Measurements from ENCODE around the gene SELP.

SELP gene

GRCh38 chr1:169608226-169608625, 21.7 kb downstream of the SELP start:
- TF ChIP-seq EZH2 (optimal IDR thresholded peaks at IDR 0.05; ENCODE audit: low read depth, low read length) (no peak), EZH2phosphoT487 (IDR thresholded peaks at IDR 0.05; ENCODE audit: low read length) (no peak), CTCF (IDR thresholded peaks at IDR 0.05; ENCODE audit: low read length) (no peak)
- Histone ChIP-seq H3K4me1 (ENCODE audit: low read length) (no peaks in the 10 kb centered on the region), H3K4me3 (ENCODE audit: low read length) (no peak overlapping the region), H3F3A (ENCODE audit: insufficient read depth, low read length) (no peaks in the 10 kb centered on the region), H3K9me3 (replicated peaks; ENCODE audit: insufficient read depth, low read length) (no peaks in the 10 kb centered on the region), H3K9ac (ENCODE audit: low read length) (no peak overlapping the region), H3K36me3 (replicated peaks; ENCODE audit: insufficient read depth, low read length) (no peaks in the 10 kb centered on the region), H3K9me2 (replicated peaks; ENCODE audit: insufficient read depth, low read length) (no peaks in the 10 kb centered on the region), H4K20me1 (ENCODE audit: insufficient read depth, low read length) (no peaks in the 10 kb centered on the region), H3K79me2 (ENCODE audit: low read length) (no peaks in the 10 kb centered on the region), H3K4me2 (ENCODE audit: low read depth, low read length) (no peak overlapping the region), H3K27me3 (replicated peaks; ENCODE audit: insufficient read depth, low read length) (no peaks in the 10 kb centered on the region), H2AFZ (ENCODE audit: low read length) (no peak overlapping the region), H3K27ac (ENCODE audit: low read length) (no peak overlapping the region)
- no peak for DNase-seq

DNA sequence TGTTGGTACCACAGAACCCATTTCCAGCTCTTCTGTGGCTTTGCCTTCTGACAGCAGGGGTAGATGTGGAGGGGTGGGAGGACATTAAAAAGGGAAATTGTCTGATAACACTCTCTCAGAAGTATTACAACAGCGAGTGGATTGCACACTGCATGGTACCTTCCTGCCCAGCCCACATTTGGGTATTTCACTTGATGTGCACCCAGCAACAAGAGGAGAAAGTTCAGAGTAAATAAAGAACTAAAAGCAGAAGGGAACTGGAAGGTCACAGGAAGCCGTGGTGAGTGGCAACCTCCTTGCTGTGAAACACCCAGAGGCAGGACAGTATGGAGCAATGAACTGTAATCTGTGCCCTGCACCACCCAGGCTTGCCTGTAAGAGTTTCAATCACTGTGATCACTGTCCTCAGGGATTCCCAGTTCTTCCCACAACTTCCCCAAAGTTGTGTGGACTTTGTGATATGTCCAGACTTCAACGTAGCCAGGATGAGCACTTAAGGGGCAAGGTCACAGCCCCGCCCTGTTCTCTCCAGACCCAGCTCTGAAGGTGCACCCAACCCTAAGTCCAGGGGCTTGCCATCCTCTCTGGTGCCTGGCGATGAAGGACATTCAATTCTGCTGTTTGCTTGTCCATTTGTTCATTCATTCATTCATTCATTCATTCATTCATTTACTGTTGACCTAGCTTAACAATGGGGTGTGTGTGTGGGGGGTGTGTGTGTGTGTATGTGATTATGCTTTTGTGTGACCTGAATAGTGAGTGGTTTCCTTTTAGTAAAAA, 25.0 kb downstream of the SELP start:
- Histone ChIP-seq H2AFZ (ENCODE audit: low read length) (no peak overlapping the region), H3K9ac (ENCODE audit: low read length) (no peak overlapping the region), H3K36me3 (replicated peaks; ENCODE audit: insufficient read depth, low read length) (no peaks in the 10 kb centered on the region), H3K4me3 (ENCODE audit: low read length) (no peak overlapping the region), H3K27ac (ENCODE audit: low read length) (no peak overlapping the region), H3K9me3 (replicated peaks; ENCODE audit: insufficient read depth, low read length) (no peaks in the 10 kb centered on the region), H3K4me1 (ENCODE audit: low read length) (no peaks in the 10 kb centered on the region), H3K79me2 (ENCODE audit: low read length) (no peaks in the 10 kb centered on the region), H3K27me3 (replicated peaks; ENCODE audit: insufficient read depth, low read length) (no peaks in the 10 kb centered on the region), H3K9me2 (replicated peaks; ENCODE audit: insufficient read depth, low read length) (no peaks in the 10 kb centered on the region), H3F3A (ENCODE audit: insufficient read depth, low read length) (no peaks in the 10 kb centered on the region), H3K4me2 (ENCODE audit: low read depth, low read length) (no peak overlapping the region), H4K20me1 (ENCODE audit: insufficient read depth, low read length) (no peaks in the 10 kb centered on the region)
- no peak for TF ChIP-seq EZH2phosphoT487 (IDR thresholded peaks at IDR 0.05; ENCODE audit: low read length)
- TF ChIP-seq EZH2 (optimal IDR thresholded peaks at IDR 0.05; ENCODE audit: low read depth, low read length) = no peak
- no peak for TF ChIP-seq CTCF (IDR thresholded peaks at IDR 0.05; ENCODE audit: low read length)
- no peak for DNase-seq

DNA sequence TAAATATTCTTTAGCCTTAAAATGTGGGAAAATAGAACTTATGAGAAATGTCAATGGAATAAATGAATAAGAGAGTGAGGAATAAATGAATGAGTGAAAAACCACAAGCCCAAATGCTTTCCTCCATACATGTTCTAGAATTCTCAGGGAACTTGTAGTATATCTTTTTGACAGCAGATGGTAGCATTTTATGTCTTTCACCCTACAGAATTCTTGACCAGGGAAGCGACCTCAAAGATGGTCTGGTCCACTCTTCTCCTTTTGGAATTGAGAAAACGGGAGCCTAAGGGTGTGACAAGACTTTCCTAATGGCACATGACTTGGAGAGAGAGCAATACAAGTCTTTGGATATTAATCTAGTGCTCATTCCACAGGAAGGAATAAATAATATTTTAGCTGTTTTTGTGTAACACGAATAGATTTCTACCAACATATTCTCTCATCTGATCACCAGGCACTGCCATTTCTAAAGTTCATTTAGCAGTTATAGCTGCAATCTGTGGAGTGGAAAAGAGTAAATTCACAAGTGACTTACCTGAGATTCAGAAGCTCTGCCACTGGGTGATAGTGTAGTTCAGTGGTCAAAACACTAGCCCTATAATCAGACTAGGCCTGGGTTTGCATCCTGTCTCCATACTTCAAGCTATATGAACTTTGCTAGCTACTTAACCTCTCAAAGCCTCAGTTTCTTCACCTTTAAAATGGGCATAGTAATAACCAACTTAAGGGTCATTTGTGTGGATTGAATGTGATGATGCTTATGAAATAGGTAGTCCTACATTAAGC, 28.6 kb downstream of the SELP start:
- no peak overlapping the region for H3K4me3 ChIP-seq (ENCODE audit: low read length)
- H3K4me2 ChIP-seq (ENCODE audit: low read depth, low read length) = no peak overlapping the region
- no peaks in the 10 kb centered on the region for H3K27me3 ChIP-seq (replicated peaks; ENCODE audit: insufficient read depth, low read length)
- TF ChIP-seq EZH2 (optimal IDR thresholded peaks at IDR 0.05; ENCODE audit: low read depth, low read length) (no peak), CTCF (IDR thresholded peaks at IDR 0.05; ENCODE audit: low read length) (peak; percentile 65), EZH2phosphoT487 (IDR thresholded peaks at IDR 0.05; ENCODE audit: low read length) (no peak)
- no peaks in the 10 kb centered on the region for H3K36me3 ChIP-seq (replicated peaks; ENCODE audit: insufficient read depth, low read length)
- H3K4me1 ChIP-seq (ENCODE audit: low read length) = no peaks in the 10 kb centered on the region
- no peaks in the 10 kb centered on the region for H3K9me3 ChIP-seq (replicated peaks; ENCODE audit: insufficient read depth, low read length)
- no peaks in the 10 kb centered on the region for H3K79me2 ChIP-seq (ENCODE audit: low read length)
- no peak overlapping the region for H3K27ac ChIP-seq (ENCODE audit: low read length)
- no peaks in the 10 kb centered on the region for H3F3A ChIP-seq (ENCODE audit: insufficient read depth, low read length)
- peak; percentile 58 for DNase-seq
- H4K20me1 ChIP-seq (ENCODE audit: insufficient read depth, low read length) = no peaks in the 10 kb centered on the region
- no peaks in the 10 kb centered on the region for H3K9me2 ChIP-seq (replicated peaks; ENCODE audit: insufficient read depth, low read length)
- no peak overlapping the region for H2AFZ ChIP-seq (ENCODE audit: low read length)
- H3K9ac ChIP-seq (ENCODE audit: low read length) = no peak overlapping the region
